ENCODE results near the gene U2AF2. TPM values are rescaled to one million over a fixed set of nuclear protein-coding genes. Genes with fewer than 3 reads are reported as not detected.
"Not testable (repeated sequence)": the region's sequence is repeated elsewhere in the genome, so short reads cannot be mapped to it uniquely, and the experiment has no call there.

The U2AF2 gene
- total RNA-seq, 2 experiments from 2014 or later = 239 to 281 TPM

GRCh38 chr19:55712804-55713631 lies 58.2 kb downstream of the U2AF2 start:
- Mint-ChIP-seq H3K27ac (peak overlapping the region; percentile 48), H3K9me3 (peaks cover 12% of the 10 kb centered on the region), H3K36me3 (ENCODE audit: low read depth) (peaks cover 3% of the 10 kb centered on the region), H3K4me1 (no peaks in the 10 kb centered on the region), H3K4me3 (no peak overlapping the region), H3K27me3 (peaks cover 7% of the 10 kb centered on the region)
- no peak for DNase-seq
- POLR2A ChIA-PET = no interaction called here
- CTCF ChIA-PET = no interaction called here

- peaks cover 3% of the 10 kb centered on the region for H3K36me3 Mint-ChIP-seq (ENCODE audit: low read depth)
- CTCF ChIA-PET = no interaction called here
- POLR2A ChIA-PET = no interaction called here
These were observed 61.7 kb downstream of the U2AF2 start for GRCh38 chr19:55716531-55716930.

GRCh38 chr19:55717251-55717650 lies 62.4 kb downstream of the U2AF2 start:
- ChIA-PET POLR2A (no interaction called here), CTCF (no interaction called here)
- DNase-seq = no peak
- Mint-ChIP-seq H3K4me3 (no peak overlapping the region), H3K27ac (no peak overlapping the region), H3K27me3 (peaks cover 2% of the 10 kb centered on the region), H3K4me1 (no peaks in the 10 kb centered on the region), H3K36me3 (ENCODE audit: low read depth) (peaks cover 3% of the 10 kb centered on the region), H3K9me3 (peaks cover 24% of the 10 kb centered on the region)

More at GRCh38 chr19:55716531-55716930, 61.7 kb downstream of the U2AF2 start:
- no peak overlapping the region for H3K4me3 Mint-ChIP-seq
- no peaks in the 10 kb centered on the region for H3K4me1 Mint-ChIP-seq
- H3K27me3 Mint-ChIP-seq = peaks cover 2% of the 10 kb centered on the region
- no peak for DNase-seq
- no peak overlapping the region for H3K27ac Mint-ChIP-seq
- H3K9me3 Mint-ChIP-seq = peaks cover 20% of the 10 kb centered on the region

GRCh38 chr19:55717879-55718711 lies 63.3 kb downstream of the U2AF2 start:
- POLR2A ChIA-PET; DNase-seq; H3K27me3 Mint-ChIP-seq; CTCF ChIA-PET; H3K4me3 Mint-ChIP-seq; H3K27ac Mint-ChIP-seq; H3K4me1 Mint-ChIP-seq; H3K36me3 Mint-ChIP-seq (ENCODE audit: low read depth): not testable (repeated sequence)
- H3K9me3 Mint-ChIP-seq = peaks cover 23% of the 10 kb centered on the region

- Mint-ChIP-seq H3K4me1 (no peaks in the 10 kb centered on the region), H3K36me3 (ENCODE audit: low read depth) (no peaks in the 10 kb centered on the region), H3K4me3 (no peak overlapping the region), H3K9me3 (peaks cover 21% of the 10 kb centered on the region), H3K27me3 (peaks cover 2% of the 10 kb centered on the region), H3K27ac (no peak overlapping the region)
- DNase-seq = no peak
- POLR2A ChIA-PET = no interaction called here
- CTCF ChIA-PET = no interaction called here
These were observed 65.4 kb downstream of the U2AF2 start for GRCh38 chr19:55720214-55720746.

- Mint-ChIP-seq H3K9me3 (peaks cover 21% of the 10 kb centered on the region), H3K36me3 (ENCODE audit: low read depth) (no peaks in the 10 kb centered on the region), H3K27me3 (peaks cover 2% of the 10 kb centered on the region), H3K4me3 (no peak overlapping the region), H3K27ac (no peak overlapping the region), H3K4me1 (no peaks in the 10 kb centered on the region)
- POLR2A ChIA-PET = no interaction called here
- CTCF ChIA-PET = no interaction called here
- no peak for DNase-seq
These were observed 66.0 kb downstream of the U2AF2 start for GRCh38 chr19:55720801-55721200.

GRCh38 chr19:55723491-55723890 lies 68.7 kb downstream of the U2AF2 start:
- peaks cover 2% of the 10 kb centered on the region for H3K27me3 Mint-ChIP-seq
- H3K4me1 Mint-ChIP-seq = no peaks in the 10 kb centered on the region
- H3K4me3 Mint-ChIP-seq = no peak overlapping the region
- H3K9me3 Mint-ChIP-seq = peaks cover 21% of the 10 kb centered on the region
- no peak for DNase-seq
- POLR2A ChIA-PET = no interaction called here
- H3K36me3 Mint-ChIP-seq (ENCODE audit: low read depth) = no peaks in the 10 kb centered on the region
- no peak overlapping the region for H3K27ac Mint-ChIP-seq
- CTCF ChIA-PET = interaction anchor here (0.5 kb wide), 1 partner anchor 76 kb away, joined by 3 read pairs; no protein-coding TSS in a partner anchor

Other genes starting within 250 kb of the U2AF2 start
- gene UBE2S, start 247.2 kb upstream of the U2AF2 start, total RNA-seq = 100 to 1,000 TPM; 238 to 255 TPM
- not detected for gene SHISA7, start 211.7 kb upstream of the U2AF2 start, total RNA-seq
- gene ISOC2, start 193.4 kb upstream of the U2AF2 start, total RNA-seq = 10 to 100 TPM; 18.9 to 20.7 TPM
- not detected for gene C19orf85, start 190.3 kb upstream of the U2AF2 start, total RNA-seq
- gene ZNF628, start 178.4 kb upstream of the U2AF2 start, total RNA-seq = 1 to 10 TPM; 7.3 to 9.7 TPM
- 10 to 100 TPM; 11.7 TPM for gene NAT14, start 169.8 kb upstream of the U2AF2 start, total RNA-seq
- gene SSC5D, start 166.6 kb upstream of the U2AF2 start, total RNA-seq = under 1 TPM; 0.42 to 0.98 TPM
- not detected for gene SBK2, start 117.9 kb upstream of the U2AF2 start, total RNA-seq
- gene SBK3, start 109.5 kb upstream of the U2AF2 start, total RNA-seq = not detected
- gene ZNF579, start 74.2 kb upstream of the U2AF2 start, total RNA-seq = 1 to 10 TPM; 7.0 to 8.0 TPM
- 10 to 100 TPM; 15.3 to 16.9 TPM for gene FIZ1, start 55.5 kb upstream of the U2AF2 start, total RNA-seq
- gene ZNF524, start 54.7 kb upstream of the U2AF2 start, total RNA-seq = 10 to 100 TPM; 31.2 to 32.9 TPM
- 10 to 100 TPM; 14.2 TPM for gene ZNF865, start 49.4 kb upstream of the U2AF2 start, total RNA-seq
- gene ZNF784, start 30.5 kb upstream of the U2AF2 start, total RNA-seq = 1 to 10 TPM; 4.3 to 5.8 TPM
- gene ZNF580, start 14.0 kb upstream of the U2AF2 start, total RNA-seq = 10 to 100 TPM; 44.6 to 45.9 TPM
- gene ZNF581, start 11.4 kb upstream of the U2AF2 start, total RNA-seq = 10 to 100 TPM; 24.1 to 25.5 TPM
- 1 to 10 TPM; 8.3 to 8.8 TPM for gene CCDC106, start 6.8 kb upstream of the U2AF2 start, total RNA-seq
- 10 to 100 TPM; 50.8 to 64.2 TPM for gene EPN1, start 20.2 kb downstream of the U2AF2 start, total RNA-seq
- not detected for gene NLRP9, start 83.4 kb downstream of the U2AF2 start, total RNA-seq
- not detected for gene RFPL4A, start 104.1 kb downstream of the U2AF2 start, total RNA-seq
- gene RFPL4AL1, start 114.1 kb downstream of the U2AF2 start, total RNA-seq = not detected
- gene NLRP11, start 177.0 kb downstream of the U2AF2 start, total RNA-seq = not detected
- not detected for gene NLRP4, start 181.5 kb downstream of the U2AF2 start, total RNA-seq

Measured in activated CD4-positive, alpha-beta T cell treated with anti-CD3 and anti-CD28 coated beads, Interleukin-2, amount 10 ng/mL, durations not matched to agents 7 days and 5 days (primary cell).